Measurements from ENCODE around the gene RAB3GAP2.

Gene RAB3GAP2

DNA sequence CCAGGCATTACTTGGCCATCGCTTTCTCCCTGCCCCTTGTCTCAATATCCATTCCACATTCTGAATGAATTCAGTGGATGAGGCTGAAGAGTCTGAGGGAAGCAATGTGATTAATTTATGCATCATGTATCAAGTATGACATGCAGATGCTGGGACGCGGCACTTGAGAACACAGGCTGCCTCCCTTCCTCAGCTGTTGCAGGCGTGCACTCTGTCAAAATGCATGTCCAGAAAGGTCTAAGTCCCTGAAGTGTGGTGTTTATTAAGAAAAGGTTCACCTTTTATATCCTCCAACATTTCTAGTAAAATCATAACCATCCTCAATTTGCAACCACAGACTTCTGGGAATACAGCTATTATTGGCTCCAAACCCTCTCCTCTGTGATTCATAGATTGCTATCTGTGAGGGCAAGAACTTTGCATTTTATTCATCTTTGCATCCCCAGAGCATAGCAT, 22.6 kb upstream of the RAB3GAP2 start:
- TF ChIP-seq, protein P1, sequence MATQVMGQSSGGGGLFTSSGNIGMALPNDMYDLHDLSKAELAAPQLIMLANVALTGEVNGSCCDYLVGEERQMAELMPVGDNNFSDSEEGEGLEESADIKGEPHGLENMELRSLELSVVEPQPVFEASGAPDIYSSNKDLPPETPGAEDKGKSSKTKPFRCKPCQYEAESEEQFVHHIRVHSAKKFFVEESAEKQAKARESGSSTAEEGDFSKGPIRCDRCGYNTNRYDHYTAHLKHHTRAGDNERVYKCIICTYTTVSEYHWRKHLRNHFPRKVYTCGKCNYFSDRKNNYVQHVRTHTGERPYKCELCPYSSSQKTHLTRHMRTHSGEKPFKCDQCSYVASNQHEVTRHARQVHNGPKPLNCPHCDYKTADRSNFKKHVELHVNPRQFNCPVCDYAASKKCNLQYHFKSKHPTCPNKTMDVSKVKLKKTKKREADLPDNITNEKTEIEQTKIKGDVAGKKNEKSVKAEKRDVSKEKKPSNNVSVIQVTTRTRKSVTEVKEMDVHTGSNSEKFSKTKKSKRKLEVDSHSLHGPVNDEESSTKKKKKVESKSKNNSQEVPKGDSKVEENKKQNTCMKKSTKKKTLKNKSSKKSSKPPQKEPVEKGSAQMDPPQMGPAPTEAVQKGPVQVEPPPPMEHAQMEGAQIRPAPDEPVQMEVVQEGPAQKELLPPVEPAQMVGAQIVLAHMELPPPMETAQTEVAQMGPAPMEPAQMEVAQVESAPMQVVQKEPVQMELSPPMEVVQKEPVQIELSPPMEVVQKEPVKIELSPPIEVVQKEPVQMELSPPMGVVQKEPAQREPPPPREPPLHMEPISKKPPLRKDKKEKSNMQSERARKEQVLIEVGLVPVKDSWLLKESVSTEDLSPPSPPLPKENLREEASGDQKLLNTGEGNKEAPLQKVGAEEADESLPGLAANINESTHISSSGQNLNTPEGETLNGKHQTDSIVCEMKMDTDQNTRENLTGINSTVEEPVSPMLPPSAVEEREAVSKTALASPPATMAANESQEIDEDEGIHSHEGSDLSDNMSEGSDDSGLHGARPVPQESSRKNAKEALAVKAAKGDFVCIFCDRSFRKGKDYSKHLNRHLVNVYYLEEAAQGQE (IDR thresholded peaks at IDR 0.05; ENCODE audit: insufficient replicate concordance, low read depth): no peak
- TF ChIP-seq SPI1 (IDR thresholded peaks at IDR 0.05; ENCODE audit: borderline replicate concordance, low read depth) (no peak), POLR2AphosphoS5 (IDR thresholded peaks at IDR 0.05; ENCODE audit: low read depth) (no peak), GABPA (IDR thresholded peaks at IDR 0.05; ENCODE audit: low read depth) (no peak)
- TF ChIP-seq, protein P2, sequence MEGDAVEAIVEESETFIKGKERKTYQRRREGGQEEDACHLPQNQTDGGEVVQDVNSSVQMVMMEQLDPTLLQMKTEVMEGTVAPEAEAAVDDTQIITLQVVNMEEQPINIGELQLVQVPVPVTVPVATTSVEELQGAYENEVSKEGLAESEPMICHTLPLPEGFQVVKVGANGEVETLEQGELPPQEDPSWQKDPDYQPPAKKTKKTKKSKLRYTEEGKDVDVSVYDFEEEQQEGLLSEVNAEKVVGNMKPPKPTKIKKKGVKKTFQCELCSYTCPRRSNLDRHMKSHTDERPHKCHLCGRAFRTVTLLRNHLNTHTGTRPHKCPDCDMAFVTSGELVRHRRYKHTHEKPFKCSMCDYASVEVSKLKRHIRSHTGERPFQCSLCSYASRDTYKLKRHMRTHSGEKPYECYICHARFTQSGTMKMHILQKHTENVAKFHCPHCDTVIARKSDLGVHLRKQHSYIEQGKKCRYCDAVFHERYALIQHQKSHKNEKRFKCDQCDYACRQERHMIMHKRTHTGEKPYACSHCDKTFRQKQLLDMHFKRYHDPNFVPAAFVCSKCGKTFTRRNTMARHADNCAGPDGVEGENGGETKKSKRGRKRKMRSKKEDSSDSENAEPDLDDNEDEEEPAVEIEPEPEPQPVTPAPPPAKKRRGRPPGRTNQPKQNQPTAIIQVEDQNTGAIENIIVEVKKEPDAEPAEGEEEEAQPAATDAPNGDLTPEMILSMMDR (IDR thresholded peaks at IDR 0.05; ENCODE audit: insufficient read depth, low read length): no peak
- H3K27me3 ChIP-seq (ENCODE audit: insufficient read depth, poor library complexity, severe bottlenecking): no peaks in the 10 kb centered on the region
- H3K27ac ChIP-seq (replicated peaks): no peak overlapping the region
- no peak overlapping the region for H3K4me3 ChIP-seq (replicated peaks; ENCODE audit: insufficient read depth, low read length)
- no peak for DNase-seq (ENCODE audit: low read depth in 1 of 2, low spot score in 1 of 2)

DNA sequence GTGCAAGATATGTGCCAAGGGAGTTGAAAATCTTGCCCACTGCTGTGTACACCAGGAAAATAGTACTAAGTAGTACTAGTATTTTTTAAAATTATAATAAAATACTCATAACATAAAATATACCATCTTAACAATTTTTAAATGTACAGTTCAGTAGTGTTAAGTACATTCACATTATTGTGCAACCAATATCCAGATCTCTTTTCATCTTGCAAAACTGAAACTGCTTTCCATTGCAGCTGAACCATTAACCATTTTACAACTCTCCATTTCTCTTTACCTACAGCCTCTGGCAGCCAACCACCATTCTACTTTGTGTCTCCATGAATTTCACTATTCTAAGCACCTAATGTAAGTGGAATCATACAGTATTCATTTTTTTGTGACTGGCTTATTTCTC, 19.3 kb upstream of the RAB3GAP2 start:
- Histone ChIP-seq H3K4me3 (replicated peaks; ENCODE audit: insufficient read depth, low read length) (no peak overlapping the region), H3K27ac (replicated peaks) (no peak overlapping the region), H3K27me3 (ENCODE audit: insufficient read depth, poor library complexity, severe bottlenecking) (no peaks in the 10 kb centered on the region)
- TF ChIP-seq GABPA (IDR thresholded peaks at IDR 0.05; ENCODE audit: low read depth) (no peak), SPI1 (IDR thresholded peaks at IDR 0.05; ENCODE audit: borderline replicate concordance, low read depth) (no peak)
- TF ChIP-seq, protein P1 (IDR thresholded peaks at IDR 0.05; ENCODE audit: insufficient replicate concordance, low read depth): no peak
- TF ChIP-seq, protein P2 (IDR thresholded peaks at IDR 0.05; ENCODE audit: insufficient read depth, low read length): no peak
- no peak for DNase-seq (ENCODE audit: low read depth in 1 of 2, low spot score in 1 of 2)

DNA sequence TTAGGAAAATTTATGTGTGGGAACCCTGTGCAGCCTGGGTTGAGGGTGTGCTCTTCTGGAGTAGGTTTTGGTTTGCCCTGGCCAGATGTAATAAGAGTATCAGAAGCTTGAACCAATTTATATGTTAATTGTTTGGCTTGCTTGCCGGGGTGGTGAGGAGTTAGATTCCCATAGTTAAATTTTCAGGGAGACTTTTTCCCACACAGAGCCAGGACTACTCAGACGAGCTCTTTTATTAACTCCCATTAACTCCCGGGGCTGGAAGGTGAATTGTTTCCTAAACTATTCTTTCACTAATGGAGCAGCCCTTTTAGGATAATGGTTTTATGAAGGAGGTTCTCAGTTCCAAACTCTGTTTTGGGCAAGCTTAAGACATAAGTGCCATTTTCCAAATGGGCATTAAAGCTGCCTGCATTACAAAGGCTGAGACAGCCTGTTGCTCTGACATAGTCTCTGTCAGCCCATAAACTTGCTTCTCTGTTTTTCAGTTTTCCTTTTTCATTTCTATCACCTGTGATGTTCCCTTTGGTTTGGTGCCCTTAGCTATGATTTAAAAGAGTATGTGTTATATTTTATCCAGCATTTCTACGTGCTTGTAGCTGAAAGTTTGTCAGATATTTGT, 18.0 kb upstream of the RAB3GAP2 start:
- DNase-seq (ENCODE audit: low read depth in 1 of 2, low spot score in 1 of 2): no peak
- Histone ChIP-seq H3K27ac (replicated peaks) (no peak overlapping the region), H3K27me3 (ENCODE audit: insufficient read depth, poor library complexity, severe bottlenecking) (no peaks in the 10 kb centered on the region), H3K4me3 (replicated peaks; ENCODE audit: insufficient read depth, low read length) (no peak overlapping the region)
- TF ChIP-seq GABPA (IDR thresholded peaks at IDR 0.05; ENCODE audit: low read depth): no peak
- TF ChIP-seq, protein P1 (IDR thresholded peaks at IDR 0.05; ENCODE audit: insufficient replicate concordance, low read depth): no peak
- no peak for TF ChIP-seq POLR2AphosphoS5 (IDR thresholded peaks at IDR 0.05; ENCODE audit: low read depth)
- TF ChIP-seq SPI1 (IDR thresholded peaks at IDR 0.05; ENCODE audit: borderline replicate concordance, low read depth): no peak
- TF ChIP-seq, protein P2 (IDR thresholded peaks at IDR 0.05; ENCODE audit: insufficient read depth, low read length): no peak
